Measurements from ENCODE around the gene RIT2.

RIT2 gene

DNA sequence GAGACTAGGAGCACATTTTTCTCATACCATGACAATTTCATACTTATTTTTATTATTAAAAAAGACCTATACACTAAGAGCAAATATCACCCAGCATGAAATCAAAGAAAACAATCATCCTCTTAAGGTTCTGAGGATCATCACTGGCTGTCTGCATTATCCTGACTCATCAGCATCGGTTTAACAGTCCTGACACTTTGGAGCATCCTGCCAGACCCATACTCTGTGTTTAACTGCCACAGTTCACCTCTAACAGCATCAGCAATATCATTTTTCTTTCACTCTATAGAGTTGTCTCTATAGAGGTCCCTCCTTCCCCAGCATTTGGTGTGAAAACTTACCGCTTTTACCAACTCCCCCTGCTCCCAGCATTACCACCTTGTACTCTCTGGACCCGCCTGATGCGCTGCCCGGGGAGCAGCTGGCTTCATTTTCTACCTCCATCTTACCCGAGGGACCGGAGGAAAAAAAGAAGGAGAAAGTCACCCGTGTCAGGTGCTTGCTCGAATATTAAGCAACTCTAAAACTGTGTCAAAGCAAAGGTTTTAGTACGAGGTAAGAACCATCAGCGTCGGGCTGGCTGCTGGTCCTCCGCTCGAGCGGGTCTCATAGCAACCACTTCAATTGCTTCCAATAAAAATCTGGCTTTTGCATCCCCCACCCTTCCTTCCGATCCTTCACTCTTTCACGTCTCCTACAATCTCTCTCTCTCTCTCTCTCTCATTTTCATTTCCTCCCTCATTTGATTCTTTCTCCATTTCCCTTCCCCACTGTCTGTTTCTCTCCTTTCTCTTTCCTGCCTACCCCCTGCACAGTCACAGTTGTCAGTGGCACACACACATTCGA is at the start of gene RIT2:
Gene RIT2, minus strand, starts transcription at position 610 of the 846 bp plus-strand sequence.
- no peak for DNase-seq

DNA sequence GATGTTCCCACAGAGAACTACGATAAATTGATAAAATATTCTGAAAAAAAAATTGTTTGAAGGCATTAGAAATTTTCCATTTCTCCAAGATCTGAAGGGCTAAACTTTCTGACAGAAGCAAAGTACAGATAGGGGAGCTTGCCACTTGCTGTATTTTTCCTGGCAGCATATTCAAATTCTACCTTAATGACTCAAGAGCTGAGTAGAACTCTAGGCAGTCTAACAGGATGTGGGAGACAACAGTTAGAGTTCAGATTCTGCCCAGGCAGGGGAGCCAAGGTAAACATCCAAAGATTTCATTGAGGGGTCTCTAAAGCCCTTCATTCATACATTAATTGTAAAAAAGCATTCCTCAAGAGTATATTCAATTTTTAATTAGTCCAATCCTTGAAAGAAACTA is 46.0 kb upstream of the RIT2 start:
- no peak for DNase-seq

- no peak for DNase-seq
Measured at GRCh38 chr18:43160509-43160908, 45.0 kb upstream of the RIT2 start.

DNA sequence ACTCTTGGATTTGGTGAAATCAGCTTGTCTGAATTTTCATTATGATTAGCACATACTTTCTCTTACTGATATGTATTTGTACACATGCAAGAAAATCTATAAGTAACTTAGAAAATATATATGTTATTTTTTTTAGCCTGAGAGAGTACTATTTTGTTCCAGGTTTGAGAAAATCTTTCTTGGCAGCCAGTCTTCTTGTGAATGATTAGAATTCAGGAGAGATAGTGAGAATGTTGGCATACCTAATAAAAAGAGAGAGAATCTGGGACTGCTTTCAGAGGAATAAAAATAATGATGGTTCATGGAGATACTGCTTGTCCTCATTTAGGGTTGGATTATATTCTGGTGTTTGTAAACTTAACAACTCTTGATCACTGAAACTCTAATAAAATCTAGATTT is 44.4 kb upstream of the RIT2 start:
- DNase-seq, result no peak

- peak; percentile 17 for DNase-seq
Measured at GRCh38 chr18:43159086-43159770, 43.7 kb upstream of the RIT2 start.

GRCh38 chr18:43158381-43158780 is 42.9 kb upstream of the RIT2 start:
- DNase-seq, result no peak

- no peak for DNase-seq
Measured at GRCh38 chr18:43155842-43156241, 40.4 kb upstream of the RIT2 start.

DNA sequence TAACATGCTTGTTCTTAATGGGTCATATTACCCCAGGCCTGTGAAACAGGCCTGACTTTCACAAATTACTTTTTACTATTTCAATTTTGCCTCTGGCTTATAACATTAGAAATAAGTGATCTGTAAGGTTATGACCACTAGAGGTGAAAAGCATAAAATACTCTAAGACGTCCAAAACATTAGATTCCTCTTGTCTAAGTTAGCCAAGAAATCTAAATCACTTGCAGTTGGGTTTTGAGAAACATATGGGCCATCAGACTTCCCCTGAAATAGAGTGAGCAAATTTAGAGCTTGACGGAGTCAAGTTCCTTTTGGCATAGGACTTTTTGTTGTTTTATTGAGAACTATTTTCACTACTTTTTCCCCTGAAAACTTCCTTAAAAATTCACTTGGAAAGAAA is 32.7 kb upstream of the RIT2 start:
- no peak for DNase-seq

DNA sequence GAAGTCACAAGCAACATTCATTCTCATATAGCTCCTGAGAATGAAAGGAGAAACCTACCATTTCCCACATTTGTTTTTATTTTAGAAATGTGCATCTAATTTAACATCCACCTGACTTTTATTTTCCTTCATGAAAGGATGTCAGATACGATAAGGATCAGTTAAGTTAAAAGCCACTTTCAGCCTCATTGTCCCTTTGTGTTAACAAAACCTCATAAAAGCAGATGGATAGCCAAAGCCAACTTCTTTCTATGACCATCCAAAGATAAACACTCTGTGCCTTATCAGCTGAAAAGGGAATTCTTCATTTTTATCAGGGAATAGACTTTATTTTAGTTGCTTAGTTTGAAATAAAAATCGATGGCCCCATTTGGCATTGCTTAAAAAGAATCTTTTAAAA is 25.7 kb upstream of the RIT2 start:
- no peak for DNase-seq

- no peak for DNase-seq
Measured at GRCh38 chr18:43139288-43139946, 23.9 kb upstream of the RIT2 start.

DNA sequence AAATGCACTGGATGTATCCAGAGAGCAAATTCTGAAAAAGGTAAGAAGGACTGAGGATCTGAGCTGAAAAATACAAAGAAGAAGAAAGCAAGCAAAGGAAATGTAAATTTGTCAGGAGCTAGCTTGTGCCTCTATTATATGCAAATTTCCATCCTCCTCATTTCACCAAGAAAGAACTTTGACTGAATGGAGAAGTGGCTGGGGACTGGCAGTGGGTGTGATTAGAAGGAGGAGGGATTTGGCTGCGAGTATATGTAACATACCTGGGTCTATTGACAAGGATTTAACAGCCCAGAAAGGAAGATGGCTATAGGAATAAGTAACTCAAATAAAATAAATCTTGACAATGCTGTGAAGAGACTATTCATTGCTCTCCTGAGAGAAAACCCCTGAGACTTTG is 19.4 kb upstream of the RIT2 start:
- no peak for DNase-seq

DNA sequence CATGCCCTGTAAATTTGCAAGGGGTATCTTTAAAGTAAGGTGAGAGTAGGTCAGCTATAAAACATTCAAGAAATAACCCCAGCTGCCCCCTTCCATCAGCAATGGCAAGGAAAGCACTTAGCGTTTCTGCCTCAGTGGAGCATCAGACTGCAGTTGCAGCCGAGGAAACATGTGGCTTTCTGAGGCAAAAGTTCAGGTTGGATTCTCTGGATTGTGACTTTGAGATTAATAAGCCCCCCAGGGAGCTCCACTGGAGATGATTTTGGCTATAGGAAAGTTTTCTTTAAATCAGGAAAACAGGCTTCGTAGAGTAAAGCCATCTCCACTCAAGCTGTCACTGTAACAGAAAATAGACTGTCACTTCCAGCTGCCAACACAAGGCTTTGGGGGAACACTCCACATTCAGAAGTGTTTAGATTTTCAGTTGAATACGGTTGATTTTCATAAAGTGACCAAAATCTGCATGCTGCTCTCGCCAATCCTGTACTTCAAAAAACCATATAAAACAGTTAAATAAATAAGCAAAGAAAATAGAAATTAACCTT is 15.3 kb upstream of the RIT2 start:
- no peak for DNase-seq

DNA sequence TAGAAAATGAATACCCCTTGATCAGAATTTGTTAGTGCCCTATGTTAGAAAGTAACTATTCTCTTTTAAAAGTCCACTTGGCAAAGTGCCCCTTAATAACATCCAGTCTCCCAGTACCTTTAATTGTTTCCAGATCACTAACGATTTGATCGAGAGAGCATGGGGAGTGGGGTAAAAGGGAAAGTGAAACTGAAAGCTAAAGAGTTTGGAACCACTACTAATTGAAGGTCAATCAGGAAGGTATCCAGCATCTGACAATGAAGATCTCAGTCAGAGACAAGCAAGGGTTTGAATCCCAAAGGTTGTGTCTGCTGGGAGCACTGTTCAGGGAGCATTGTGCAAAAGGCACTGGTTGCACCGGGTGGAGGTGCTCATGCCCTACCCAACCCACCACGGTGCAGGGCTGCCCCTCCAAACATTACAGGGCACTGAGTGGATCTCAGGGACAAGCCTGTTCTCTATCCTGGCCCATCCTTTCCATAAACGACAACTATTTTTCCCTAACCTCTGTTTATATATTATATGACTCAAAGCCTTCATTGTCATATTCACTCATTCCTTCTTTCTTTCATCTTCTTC is 14.6 kb upstream of the RIT2 start:
- no peak for DNase-seq

DNA sequence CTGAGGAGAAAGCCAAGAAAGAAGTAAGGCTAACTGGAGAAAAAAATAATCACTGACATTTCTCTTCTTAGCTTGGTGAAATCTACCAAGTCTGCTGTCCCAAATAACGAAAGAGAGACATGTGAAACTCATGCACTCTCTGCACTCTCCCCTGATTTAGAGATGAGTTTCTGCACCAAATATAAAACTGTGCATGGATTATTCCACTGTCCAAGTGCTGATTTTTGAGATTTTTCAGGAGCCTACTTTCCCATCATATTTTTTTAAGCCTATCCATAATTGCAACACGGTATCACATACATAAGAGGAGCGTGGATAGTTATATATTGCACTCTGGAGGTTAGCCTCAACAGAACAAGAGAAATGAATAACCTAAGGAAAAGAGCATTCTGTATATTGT is 10.0 kb upstream of the RIT2 start:
- no peak for DNase-seq

DNA sequence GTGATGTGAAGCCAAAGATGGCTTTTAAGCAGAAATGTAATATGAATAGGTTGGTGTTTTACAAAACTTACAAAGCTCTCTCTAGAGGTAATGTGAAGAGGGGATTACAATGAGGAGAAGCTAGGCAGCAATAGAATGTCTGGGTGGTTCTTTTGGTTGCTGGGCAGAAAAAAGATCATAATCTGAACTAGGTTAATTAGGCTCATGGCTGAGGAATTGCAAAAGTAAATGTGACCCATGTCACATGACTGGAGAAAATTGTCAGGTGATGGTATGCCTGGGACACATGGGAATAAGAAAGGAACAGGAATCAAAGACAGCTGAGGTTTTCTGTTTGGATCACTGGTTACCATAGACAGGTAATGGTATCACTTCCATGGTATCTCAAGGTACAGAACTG is 7.5 kb upstream of the RIT2 start:
- DNase-seq, result no peak

GRCh38 chr18:43116699-43117294 is 1.3 kb upstream of the RIT2 start:
- no peak for DNase-seq

- DNase-seq, result no peak
Measured at GRCh38 chr18:43113220-43113895, 2.1 kb downstream of the RIT2 start.

- DNase-seq, result no peak
Measured at GRCh38 chr18:43108882-43109281, 6.6 kb downstream of the RIT2 start.

- DNase-seq, result no peak
Measured at GRCh38 chr18:43108469-43108868, 7.0 kb downstream of the RIT2 start.

DNA sequence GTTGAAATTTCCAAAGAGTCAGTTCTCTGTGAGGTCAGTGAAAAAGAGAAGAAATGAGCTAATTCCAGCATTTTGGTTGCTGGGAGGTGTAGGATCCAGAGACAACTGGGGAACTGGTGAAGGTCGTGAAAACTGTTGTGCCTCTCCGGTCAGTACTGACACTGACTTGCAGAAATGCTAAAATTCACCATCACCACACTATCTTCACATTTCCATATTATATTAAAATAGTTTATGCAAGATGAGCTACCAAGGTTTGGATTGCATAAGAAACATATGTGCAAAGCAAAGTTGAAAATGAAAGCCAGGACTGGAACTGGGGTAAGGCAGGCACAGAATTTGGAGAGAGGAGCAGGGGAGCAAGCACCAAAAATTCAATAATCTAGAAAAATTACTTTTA is 21.8 kb downstream of the RIT2 start:
- DNase-seq, result no peak

DNA sequence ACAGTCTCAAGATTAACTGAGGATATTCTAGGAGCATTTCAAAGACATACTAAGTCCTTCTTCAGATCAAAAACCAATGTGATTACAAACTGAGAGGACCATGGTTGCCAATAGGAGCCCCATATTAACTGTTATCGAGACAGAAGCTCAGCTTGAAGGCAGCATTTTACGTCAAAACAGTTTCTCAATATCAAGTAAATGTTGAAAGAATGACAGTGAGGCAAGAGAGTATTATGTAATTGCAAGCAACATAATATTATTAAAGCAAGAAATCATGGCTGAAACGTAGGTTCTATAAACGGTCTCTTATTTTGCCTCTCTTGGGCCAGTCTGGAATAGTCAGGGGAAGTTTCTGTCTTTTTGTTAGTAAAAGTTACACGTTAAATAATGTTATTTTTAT is 22.9 kb downstream of the RIT2 start:
- DNase-seq, result no peak

- no peak for DNase-seq
Measured at GRCh38 chr18:43081396-43081795, 34.1 kb downstream of the RIT2 start.

Data from NCI-H1436 (cell line).